Nephron (organoid): ENCODE data around the gene GPNMB.
A peak's percentile ranks its signal among the peaks of the same experiment; 100 is the strongest.

Experiments
- H3K27ac Mint-ChIP-seq, 3 experiments: 2 replicates each; pipeline ENCODE4 v1.8.0; 2020; ENCODE audit warnings: mixed read lengths in 3 of 3, mild to moderate bottlenecking in 2 of 3, moderate library complexity in 1 of 3
- H3K27me3 Mint-ChIP-seq: 2 replicates; pipeline ENCODE4 v1.8.0; 2021; ENCODE audit warnings: low read depth, mild to moderate bottlenecking, moderate library complexity, mixed read lengths
- H3K36me3 Mint-ChIP-seq: 2 replicates; pipeline ENCODE4 v1.8.0; 2020; ENCODE audit warnings: low read depth, mixed read lengths
- H3K4me1 Mint-ChIP-seq: 2 replicates; pipeline ENCODE4 v1.8.0; 2020; ENCODE audit warnings: mixed read lengths
- H3K4me3 Mint-ChIP-seq, 3 experiments: 2 replicates each; pipeline ENCODE4 v1.8.0; 2020; ENCODE audit warnings: mild to moderate bottlenecking in 3 of 3, mixed read lengths in 3 of 3, moderate library complexity in 2 of 3
- H3K9me3 Mint-ChIP-seq: 2 replicates; pipeline ENCODE4 v1.8.0; 2020; ENCODE audit warnings: mixed read lengths
- TF ChIP-seq, protein P1 (sequence below), 3 experiments: fragments of 200-600 bp; sonication (generic); IDR thresholded peaks; one replicate each; pipeline ENCODE4 v1.5.0; 2021; ENCODE audit warnings: antibody characterized with exemption in 3 of 3; ENCODE audit not compliant: unreplicated experiment in 3 of 3

Gene GPNMB

DNA sequence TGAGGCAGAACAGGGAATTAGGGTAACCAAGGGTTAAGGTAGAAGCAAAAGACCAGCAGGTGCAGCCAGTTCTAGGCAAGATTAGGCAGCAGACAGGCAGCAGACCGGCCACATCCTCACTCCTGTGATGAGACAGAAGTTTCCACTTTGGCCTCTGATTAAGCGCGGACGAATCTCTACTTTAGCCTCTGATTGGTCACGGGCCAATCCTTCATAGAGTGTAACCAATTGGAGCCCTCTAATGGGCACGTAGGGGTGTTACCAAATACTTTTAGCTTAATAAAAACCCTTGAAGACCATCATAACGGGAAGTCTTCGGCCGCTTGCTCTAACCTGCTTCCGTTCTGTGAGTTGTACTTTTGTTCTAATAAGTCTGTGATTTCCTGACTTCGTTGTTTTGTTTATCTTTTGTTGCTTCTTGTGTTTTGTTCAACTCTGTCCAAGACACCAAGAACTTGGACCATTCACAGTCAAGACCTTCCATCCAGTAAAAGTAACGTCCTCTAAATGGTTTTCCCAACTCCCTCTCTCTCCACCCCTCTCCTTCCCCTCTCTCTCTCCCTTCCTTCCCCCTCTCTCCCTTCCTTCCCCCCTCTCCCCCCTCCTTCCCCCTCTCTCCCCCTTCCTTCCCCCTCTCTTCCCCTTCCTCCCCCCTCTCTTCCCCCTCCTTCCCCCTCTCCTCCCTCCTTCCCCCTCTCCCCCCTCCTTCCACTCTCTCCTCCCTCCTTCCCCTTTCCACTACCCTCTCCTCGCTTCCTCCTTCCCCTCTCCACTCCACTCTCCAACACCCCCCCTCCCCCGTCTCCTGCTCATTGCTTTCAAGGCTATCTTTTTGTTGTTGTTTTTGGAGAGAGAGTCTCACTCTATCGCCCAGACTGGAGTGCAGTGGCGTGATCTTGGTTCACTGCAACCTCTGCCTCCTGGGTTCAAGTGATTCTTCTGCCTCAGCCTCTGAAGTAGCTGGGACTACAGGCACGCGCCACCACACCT is 39.4 kb downstream of the GPNMB start:
- TF ChIP-seq, protein P1, sequence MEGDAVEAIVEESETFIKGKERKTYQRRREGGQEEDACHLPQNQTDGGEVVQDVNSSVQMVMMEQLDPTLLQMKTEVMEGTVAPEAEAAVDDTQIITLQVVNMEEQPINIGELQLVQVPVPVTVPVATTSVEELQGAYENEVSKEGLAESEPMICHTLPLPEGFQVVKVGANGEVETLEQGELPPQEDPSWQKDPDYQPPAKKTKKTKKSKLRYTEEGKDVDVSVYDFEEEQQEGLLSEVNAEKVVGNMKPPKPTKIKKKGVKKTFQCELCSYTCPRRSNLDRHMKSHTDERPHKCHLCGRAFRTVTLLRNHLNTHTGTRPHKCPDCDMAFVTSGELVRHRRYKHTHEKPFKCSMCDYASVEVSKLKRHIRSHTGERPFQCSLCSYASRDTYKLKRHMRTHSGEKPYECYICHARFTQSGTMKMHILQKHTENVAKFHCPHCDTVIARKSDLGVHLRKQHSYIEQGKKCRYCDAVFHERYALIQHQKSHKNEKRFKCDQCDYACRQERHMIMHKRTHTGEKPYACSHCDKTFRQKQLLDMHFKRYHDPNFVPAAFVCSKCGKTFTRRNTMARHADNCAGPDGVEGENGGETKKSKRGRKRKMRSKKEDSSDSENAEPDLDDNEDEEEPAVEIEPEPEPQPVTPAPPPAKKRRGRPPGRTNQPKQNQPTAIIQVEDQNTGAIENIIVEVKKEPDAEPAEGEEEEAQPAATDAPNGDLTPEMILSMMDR (IDR thresholded peaks at IDR 0.05; ENCODE audit: unreplicated experiment in 3 of 3), result no peak
- no peaks in the 10 kb centered on the region for H3K27me3 Mint-ChIP-seq
- H3K36me3 Mint-ChIP-seq, result no peaks in the 10 kb centered on the region
- H3K9me3 Mint-ChIP-seq, result no peaks in the 10 kb centered on the region
- no peak overlapping the region for H3K4me3 Mint-ChIP-seq
- peak overlapping the region in 1 of 3 experiments; percentile 20 for H3K27ac Mint-ChIP-seq
- no peaks in the 10 kb centered on the region for H3K4me1 Mint-ChIP-seq

DNA sequence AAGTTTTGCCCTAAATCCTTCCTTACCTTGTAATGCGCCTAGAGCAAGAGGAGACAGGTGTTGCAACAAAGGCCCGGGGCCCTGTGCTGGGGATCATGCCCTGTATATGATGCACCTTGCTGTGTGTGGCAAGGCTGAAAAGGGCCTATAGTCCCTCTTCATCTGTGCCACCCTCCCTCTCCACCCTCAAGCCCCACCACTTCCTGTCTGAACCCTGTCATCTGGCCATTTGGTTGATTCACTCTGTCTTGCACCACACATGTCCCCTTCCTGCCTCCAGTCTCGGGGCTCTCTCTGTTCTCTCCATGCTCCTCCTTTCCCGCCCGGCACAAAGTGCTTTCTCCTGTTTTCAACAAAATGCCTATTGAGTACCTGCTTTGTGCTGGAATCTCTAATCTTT is 41.0 kb downstream of the GPNMB start:
- Mint-ChIP-seq H3K4me3 (no peak overlapping the region), H3K27me3 (no peaks in the 10 kb centered on the region), H3K9me3 (no peaks in the 10 kb centered on the region), H3K36me3 (no peaks in the 10 kb centered on the region), H3K27ac (no peak overlapping the region), H3K4me1 (no peaks in the 10 kb centered on the region)
- TF ChIP-seq, protein P1 (IDR thresholded peaks at IDR 0.05; ENCODE audit: unreplicated experiment in 3 of 3), result no peak

DNA sequence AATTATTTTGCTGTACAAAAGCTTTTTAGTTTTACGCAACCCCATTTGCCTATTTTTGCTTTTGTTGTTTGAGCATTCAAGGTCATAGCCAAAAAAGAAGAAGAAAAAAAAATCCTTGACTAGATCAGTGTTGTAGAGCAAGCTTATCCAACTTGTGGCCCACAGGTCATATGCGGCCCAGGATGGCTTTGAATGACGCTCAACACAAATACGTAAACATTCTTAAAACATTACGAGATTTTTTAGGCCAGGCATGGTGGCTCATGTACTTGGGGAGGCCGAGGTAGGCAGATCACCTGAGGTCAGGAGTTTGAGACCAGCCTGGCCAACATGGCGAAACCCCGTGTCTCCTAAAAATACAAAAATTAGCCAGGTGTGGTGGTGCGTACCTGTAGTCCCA is 44.4 kb downstream of the GPNMB start:
- Mint-ChIP-seq H3K27me3 (no peaks in the 10 kb centered on the region), H3K9me3 (no peaks in the 10 kb centered on the region), H3K4me3 (no peak overlapping the region), H3K36me3 (no peaks in the 10 kb centered on the region), H3K4me1 (no peaks in the 10 kb centered on the region), H3K27ac (no peak overlapping the region)
- TF ChIP-seq, protein P1 (IDR thresholded peaks at IDR 0.05; ENCODE audit: unreplicated experiment in 3 of 3), result no peak

- H3K4me1 Mint-ChIP-seq, result peaks cover 4% of the 10 kb centered on the region
- H3K27me3 Mint-ChIP-seq, result peaks cover 4% of the 10 kb centered on the region
- TF ChIP-seq, protein P1 (IDR thresholded peaks at IDR 0.05; ENCODE audit: unreplicated experiment in 3 of 3), result no peak
- no peaks in the 10 kb centered on the region for H3K9me3 Mint-ChIP-seq
- no peaks in the 10 kb centered on the region for H3K36me3 Mint-ChIP-seq
- no peak overlapping the region for H3K27ac Mint-ChIP-seq
- no peak overlapping the region for H3K4me3 Mint-ChIP-seq
Measured at GRCh38 chr7:23291957-23292560, 45.5 kb downstream of the GPNMB start.

DNA sequence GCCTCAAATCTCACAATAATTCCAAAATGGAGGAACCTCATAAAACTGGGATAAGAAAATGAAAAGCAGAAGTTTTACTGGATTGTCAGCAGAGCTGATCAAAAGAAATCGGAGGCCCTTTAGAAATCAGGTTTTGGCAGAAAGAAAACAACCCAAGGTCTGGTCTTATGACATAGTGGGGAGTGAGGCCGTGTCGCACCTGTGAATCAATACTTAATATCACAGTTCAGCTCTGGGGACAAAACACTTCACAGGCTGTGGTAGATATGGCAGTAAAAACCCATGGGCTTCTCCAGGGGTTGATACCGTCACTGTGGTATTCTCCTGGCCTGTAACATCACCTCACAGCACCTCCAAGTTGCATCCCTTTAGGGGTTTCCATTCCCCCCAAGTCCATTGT is 46.0 kb downstream of the GPNMB start:
- Mint-ChIP-seq H3K4me1 (peaks cover 5% of the 10 kb centered on the region), H3K27ac (no peak overlapping the region), H3K9me3 (no peaks in the 10 kb centered on the region), H3K27me3 (peaks cover 5% of the 10 kb centered on the region), H3K4me3 (no peak overlapping the region), H3K36me3 (no peaks in the 10 kb centered on the region)
- TF ChIP-seq, protein P1 (IDR thresholded peaks at IDR 0.05; ENCODE audit: unreplicated experiment in 3 of 3), result no peak
